PC-9 (cell line): ENCODE measurements around the gene ALDH9A1. TPM values are rescaled to one million over a fixed set of nuclear protein-coding genes. Genes with fewer than 3 reads are reported as not detected.
A peak's percentile ranks its signal among the peaks of the same experiment; 100 is the strongest.
"Not testable (repeated sequence)": the region's sequence is repeated elsewhere in the genome, so short reads cannot be mapped to it uniquely, and the experiment has no call there.

ENCODE experiments used
- BruUV-seq: library from RNA; stranded (reverse); fragments of 400-500 nt; replicated peaks from 2 replicates; lab custom pipeline; 2021; lab: Mats Ljungman, UMichigan
- CTCF ChIA-PET: fragments of 300-600 bp; sonication (Branson Sonifier 250); formaldehyde crosslinking; loops from one replicate; lab custom pipeline; 2022; ENCODE audit warnings: antibody characterized with exemption; lab: Charles Lee
- POLR2A ChIA-PET: fragments of 300-600 bp; sonication (Branson Sonifier 250); formaldehyde crosslinking; loops from one replicate; lab custom pipeline; 2022; ENCODE audit warnings: antibody characterized with exemption; ENCODE audit not compliant: unreplicated experiment; lab: Charles Lee
- DNase-seq, 2 experiments: peaks; one replicate each; pipeline versions ENCODE4 v3.0.0 to v3.0.0-alpha.2; 2015 to 2022; ENCODE audit warnings: mixed read lengths in 1 of 2
- H2AFZ ChIP-seq: fragments of 200-600 bp; sonication (generic); 2 replicates; pipeline ENCODE4 v1.8.1; 2017; ENCODE audit warnings: antibody characterized with exemption
- H3F3A ChIP-seq: fragments of 200-600 bp; sonication (generic); 2 replicates; pipeline ENCODE4 v1.8.1; 2017; ENCODE audit warnings: antibody characterized with exemption, mild to moderate bottlenecking, low read depth; ENCODE audit not compliant: insufficient read depth
- H3K27ac ChIP-seq: fragments of 200-600 bp; sonication (generic); 2 replicates; pipeline ENCODE4 v1.6.1; 2016; ENCODE audit warnings: mixed run types
- H3K27me3 ChIP-seq: fragments of 200-600 bp; sonication (generic); 2 replicates; pipeline ENCODE4 v1.6.1; 2016; ENCODE audit warnings: low read depth, mixed run types; ENCODE audit not compliant: insufficient read depth
- H3K36me3 ChIP-seq: fragments of 200-600 bp; sonication (generic); 2 replicates; pipeline ENCODE4 v1.6.1; 2016; ENCODE audit warnings: low read depth, mixed run types
- H3K4me1 ChIP-seq: fragments of 200-600 bp; sonication (generic); replicated peaks from 2 replicates; pipeline ENCODE4 v1.6.1; 2016; ENCODE audit warnings: mixed run types; ENCODE audit not compliant: insufficient read depth
- H3K4me2 ChIP-seq: fragments of 200-600 bp; sonication (generic); 2 replicates; pipeline ENCODE4 v1.6.1; 2017; ENCODE audit warnings: mixed run types
- H3K4me3 ChIP-seq: fragments of 200-600 bp; sonication (generic); 2 replicates; pipeline ENCODE4 v1.6.1; 2016; ENCODE audit warnings: mixed run types
- H3K79me2 ChIP-seq: fragments of 200-600 bp; sonication (generic); 2 replicates; pipeline ENCODE4 v1.6.1; 2017; ENCODE audit warnings: low read depth, mixed run types
- H3K9me2 ChIP-seq: fragments of 200-600 bp; sonication (generic); 2 replicates; pipeline ENCODE4 v1.8.1; 2017; ENCODE audit warnings: mild to moderate bottlenecking; ENCODE audit not compliant: insufficient read depth
- H3K9me3 ChIP-seq: fragments of 200-600 bp; sonication (generic); 2 replicates; pipeline ENCODE4 v1.8.1; 2016; ENCODE audit warnings: low read depth; ENCODE audit not compliant: insufficient read depth
- H4K20me1 ChIP-seq: fragments of 200-600 bp; sonication (generic); 2 replicates; pipeline ENCODE4 v1.8.1; 2017; ENCODE audit not compliant: insufficient read depth
- EZH2 ChIP-seq: fragments of 200-600 bp; sonication (generic); IDR thresholded peaks from 2 replicates; pipeline ENCODE4 v1.8.0; 2017; ENCODE audit warnings: antibody characterized with exemption, low read depth
- intact Hi-C: fragments of 100-400 bp; cut with micrococcal nuclease; formaldehyde crosslinking; loops from one replicate; pipeline ENCODE4 v1.10.0; 2022; ENCODE audit not compliant: unreplicated experiment
- total RNA-seq: library from RNA; stranded (reverse); gene quantifications from 2 replicates; pipeline ENCODE4 v1.2.3, GENCODE V29; 2021
- TF ChIP-seq, protein P1 (sequence below): fragments of 200-600 bp; sonication (generic); conservative IDR thresholded peaks from 2 replicates; pipeline ENCODE4 v1.6.1; 2017; ENCODE audit warnings: mixed run types, antibody characterized with exemption, mild to moderate bottlenecking, moderate library complexity

ALDH9A1 gene
- total RNA-seq, 1 experiment from 2014 or later = 42.5 TPM

DNA sequence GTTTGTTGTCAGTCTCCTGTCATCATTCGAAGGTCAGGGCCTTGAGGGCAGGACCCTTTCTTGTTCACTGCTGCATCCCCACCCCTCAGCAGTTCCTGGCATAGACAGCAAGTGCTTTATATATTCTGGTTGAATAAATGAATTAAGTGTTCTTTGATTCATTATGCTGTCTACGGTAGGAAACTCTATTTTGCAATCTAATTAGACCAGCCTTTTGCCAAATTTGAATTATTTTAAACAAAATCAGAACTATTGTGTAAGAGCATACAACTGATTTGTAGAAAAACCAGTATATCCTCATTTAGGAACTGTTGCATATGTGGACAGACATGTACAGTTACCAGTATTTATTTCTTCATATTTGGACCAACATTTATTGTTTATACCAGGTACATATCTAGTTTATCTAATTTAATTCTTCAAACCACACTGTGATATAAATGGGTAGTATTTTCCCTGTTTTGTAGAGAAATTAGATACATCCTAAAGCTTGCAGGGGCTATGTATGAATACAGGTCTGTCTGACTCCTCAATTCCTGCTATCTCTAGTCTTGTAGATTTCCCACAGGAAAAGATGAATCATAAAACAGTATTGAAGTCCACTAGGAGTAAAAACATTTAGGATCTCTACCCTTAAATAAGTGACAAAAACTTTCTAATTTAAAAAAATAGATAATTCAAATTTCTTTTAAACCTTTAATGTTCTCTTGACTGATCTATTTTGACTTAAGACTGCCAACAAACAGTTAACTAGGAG, 57.0 kb downstream of the ALDH9A1 start:
- no peak for DNase-seq
- intact Hi-C loops = no loop called here
- H3K79me2 ChIP-seq = peaks cover 18% of the 10 kb centered on the region; the same call in 1 of the 2 replicates
- H3K36me3 ChIP-seq = no peaks in the 10 kb centered on the region
- H3K4me2 ChIP-seq = no peak overlapping the region
- TF ChIP-seq, protein P1, sequence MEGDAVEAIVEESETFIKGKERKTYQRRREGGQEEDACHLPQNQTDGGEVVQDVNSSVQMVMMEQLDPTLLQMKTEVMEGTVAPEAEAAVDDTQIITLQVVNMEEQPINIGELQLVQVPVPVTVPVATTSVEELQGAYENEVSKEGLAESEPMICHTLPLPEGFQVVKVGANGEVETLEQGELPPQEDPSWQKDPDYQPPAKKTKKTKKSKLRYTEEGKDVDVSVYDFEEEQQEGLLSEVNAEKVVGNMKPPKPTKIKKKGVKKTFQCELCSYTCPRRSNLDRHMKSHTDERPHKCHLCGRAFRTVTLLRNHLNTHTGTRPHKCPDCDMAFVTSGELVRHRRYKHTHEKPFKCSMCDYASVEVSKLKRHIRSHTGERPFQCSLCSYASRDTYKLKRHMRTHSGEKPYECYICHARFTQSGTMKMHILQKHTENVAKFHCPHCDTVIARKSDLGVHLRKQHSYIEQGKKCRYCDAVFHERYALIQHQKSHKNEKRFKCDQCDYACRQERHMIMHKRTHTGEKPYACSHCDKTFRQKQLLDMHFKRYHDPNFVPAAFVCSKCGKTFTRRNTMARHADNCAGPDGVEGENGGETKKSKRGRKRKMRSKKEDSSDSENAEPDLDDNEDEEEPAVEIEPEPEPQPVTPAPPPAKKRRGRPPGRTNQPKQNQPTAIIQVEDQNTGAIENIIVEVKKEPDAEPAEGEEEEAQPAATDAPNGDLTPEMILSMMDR = no peak
- H3F3A ChIP-seq = peaks cover 9% of the 10 kb centered on the region; the same call in 1 of the 2 replicates
- no TSS peak for BruUV-seq
- no peaks in the 10 kb centered on the region for H3K9me3 ChIP-seq
- H3K4me3 ChIP-seq = no peak overlapping the region
- H3K27me3 ChIP-seq = no peaks in the 10 kb centered on the region
- ChIA-PET CTCF (no interaction called here), POLR2A (no interaction called here)
- H3K4me1 ChIP-seq = peaks cover 41% of the 10 kb centered on the region
- no peak overlapping the region for H2AFZ ChIP-seq
- no peak overlapping the region for H3K27ac ChIP-seq
- H4K20me1 ChIP-seq = no peaks in the 10 kb centered on the region
- no peaks in the 10 kb centered on the region for H3K9me2 ChIP-seq

DNA sequence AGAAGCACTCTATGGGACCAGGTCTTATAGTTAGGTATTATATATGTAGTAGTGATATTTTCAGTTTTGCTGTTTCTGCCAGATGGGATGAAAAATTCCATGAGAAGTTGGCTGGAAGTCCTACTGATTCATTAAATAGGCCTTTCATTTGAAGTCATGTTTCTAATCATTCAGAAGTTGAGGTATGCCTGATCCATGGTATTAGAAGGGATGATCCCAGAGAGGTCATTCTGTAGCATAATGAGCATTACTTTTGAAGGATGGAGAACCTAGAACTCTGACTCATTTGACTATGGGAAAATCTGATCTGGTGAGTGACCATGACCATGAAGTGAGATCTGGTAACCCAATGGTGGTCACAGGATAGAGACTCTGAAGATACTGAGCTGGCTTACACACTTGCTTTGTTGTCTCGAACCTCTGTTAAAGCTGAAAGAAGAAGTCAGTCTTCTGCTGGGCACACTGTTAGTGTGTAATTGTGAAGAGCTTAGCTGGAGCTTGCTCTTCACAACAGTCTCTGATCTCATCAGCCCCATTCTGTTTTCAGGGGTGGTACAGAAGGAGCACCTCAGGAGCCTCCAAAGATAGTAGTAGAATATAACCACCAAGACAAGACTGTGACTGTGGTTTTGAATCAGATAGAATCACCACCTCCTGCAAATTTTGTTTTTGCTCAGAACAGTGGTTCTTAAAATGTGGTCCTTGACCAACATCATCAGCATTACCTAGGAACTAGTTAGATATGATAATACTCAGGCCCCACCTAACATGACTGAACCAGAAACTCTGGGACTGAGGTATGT, 58.3 kb downstream of the ALDH9A1 start:
- H3K27ac ChIP-seq = no peak overlapping the region
- no peak overlapping the region for H3K4me3 ChIP-seq
- no peaks in the 10 kb centered on the region for H3K27me3 ChIP-seq
- ChIA-PET POLR2A (no interaction called here), CTCF (no interaction called here)
- no peak for DNase-seq
- no TSS peak for BruUV-seq
- peaks cover 20% of the 10 kb centered on the region for H3K79me2 ChIP-seq
- no peaks in the 10 kb centered on the region for H4K20me1 ChIP-seq
- H3K9me2 ChIP-seq = no peaks in the 10 kb centered on the region
- no peak overlapping the region for H3K4me2 ChIP-seq
- no peaks in the 10 kb centered on the region for H3K9me3 ChIP-seq
- peaks cover 9% of the 10 kb centered on the region; the same call in 1 of the 2 replicates for H3F3A ChIP-seq
- intact Hi-C loops = loop anchor here (10.0 kb wide), 2 partner anchors 185 to 1235 kb away; partner anchors contain the start of genes TADA1 and UCK2
- peaks cover 35% of the 10 kb centered on the region for H3K4me1 ChIP-seq
- TF ChIP-seq, protein P1 = no peak
- no peak for TF ChIP-seq EZH2
- H3K36me3 ChIP-seq = peaks cover 4% of the 10 kb centered on the region; the same call in 1 of the 2 replicates
- H2AFZ ChIP-seq = no peak overlapping the region

DNA sequence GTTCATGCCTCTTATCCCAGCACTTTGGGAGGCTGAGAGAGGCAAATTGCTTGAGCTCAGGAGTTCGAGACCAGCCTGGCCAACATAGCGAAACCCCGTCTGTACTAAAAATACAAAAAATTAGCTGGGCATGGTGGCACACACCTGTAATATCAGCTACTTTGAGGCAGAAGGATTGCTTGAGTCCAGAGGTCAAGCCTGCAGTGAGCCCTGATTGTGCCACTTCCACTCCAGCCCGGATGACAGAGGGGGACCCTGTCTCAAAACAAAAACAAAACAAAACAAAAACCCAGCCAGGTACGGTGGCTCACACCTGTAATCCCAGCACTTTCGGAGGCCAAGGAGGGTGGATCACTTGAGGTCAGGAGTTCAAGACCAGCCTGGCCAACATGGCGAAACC, 60.2 kb downstream of the ALDH9A1 start:
- Histone ChIP-seq H3K27ac (peak overlapping the region; percentile 64), H3K4me2 (peak overlapping the region; percentile 49), H3K79me2 (peaks cover 33% of the 10 kb centered on the region), H3K4me1 (peaks cover 40% of the 10 kb centered on the region)
- H3K27me3 ChIP-seq, H4K20me1 ChIP-seq, H3F3A ChIP-seq, BruUV-seq, H3K36me3 ChIP-seq, CTCF ChIA-PET, H3K4me3 ChIP-seq, H2AFZ ChIP-seq, H3K9me3 ChIP-seq, H3K9me2 ChIP-seq, DNase-seq: not testable (repeated sequence)
- intact Hi-C loops = loop anchor here (10.0 kb wide), 2 partner anchors 187 to 1237 kb away; partner anchors contain the start of genes TADA1 and UCK2
- POLR2A ChIA-PET = interaction anchor here (0.6 kb wide), 1 partner anchor 471 kb away, joined by 3 read pairs; no protein-coding TSS in a partner anchor
